HEK293 (cell line): ENCODE data around the gene AGTPBP1.

Source experiments
- GLI2 ChIP-seq: fragments of 450-650 bp; formaldehyde crosslinking; IDR thresholded peaks from 2 replicates; pipeline ENCODE4; 2017; ENCODE audit warnings: missing biosample characterization, missing genetic modification characterization, low read depth, borderline replicate concordance
- MYNN ChIP-seq: fragments of 450-650 bp; formaldehyde crosslinking; IDR thresholded peaks from 2 replicates; pipeline ENCODE4 v1.5.1; 2016; ENCODE audit warnings: missing biosample characterization, missing genetic modification characterization, borderline replicate concordance
- MZF1 ChIP-seq: fragments of 450-650 bp; formaldehyde crosslinking; IDR thresholded peaks from 2 replicates; pipeline ENCODE4 v1.5.1; 2017; ENCODE audit warnings: missing biosample characterization, missing genetic modification characterization, borderline replicate concordance
- PRDM4 ChIP-seq: fragments of 450-650 bp; formaldehyde crosslinking; IDR thresholded peaks from 2 replicates; pipeline ENCODE4 v1.5.1; 2017; ENCODE audit warnings: missing biosample characterization, missing genetic modification characterization
- ZNF16 ChIP-seq: fragments of 450-650 bp; formaldehyde crosslinking; IDR thresholded peaks from 2 replicates; pipeline ENCODE4 v1.5.1; 2016; ENCODE audit warnings: low read depth, missing biosample characterization, missing genetic modification characterization
- ZNF549 ChIP-seq: fragments of 450-650 bp; IDR thresholded peaks from 2 replicates; pipeline ENCODE4 v1.5.1; 2018; ENCODE audit warnings: missing biosample characterization, missing genetic modification characterization, mild to moderate bottlenecking, inconsistent platforms, moderate library complexity
- ZNF600 ChIP-seq: fragments of 450-650 bp; formaldehyde crosslinking; IDR thresholded peaks from 2 replicates; pipeline ENCODE4 v1.5.1; 2016; ENCODE audit warnings: missing biosample characterization, missing genetic modification characterization
- ZNF621 ChIP-seq: fragments of 450-650 bp; formaldehyde crosslinking; IDR thresholded peaks from 2 replicates; pipeline ENCODE4 v1.5.1; 2017; ENCODE audit warnings: missing biosample characterization, missing genetic modification characterization
- ZNF654 ChIP-seq: fragments of 450-650 bp; formaldehyde crosslinking; IDR thresholded peaks from 2 replicates; pipeline ENCODE4 v1.5.1; 2016; ENCODE audit warnings: low read depth, missing biosample characterization, missing genetic modification characterization
- TF ChIP-seq, protein P1 (sequence below): fragments of 450-650 bp; formaldehyde crosslinking; IDR thresholded peaks from 2 replicates; pipeline ENCODE4 v1.5.1; 2016; ENCODE audit warnings: missing biosample characterization, missing genetic modification characterization

DNA sequence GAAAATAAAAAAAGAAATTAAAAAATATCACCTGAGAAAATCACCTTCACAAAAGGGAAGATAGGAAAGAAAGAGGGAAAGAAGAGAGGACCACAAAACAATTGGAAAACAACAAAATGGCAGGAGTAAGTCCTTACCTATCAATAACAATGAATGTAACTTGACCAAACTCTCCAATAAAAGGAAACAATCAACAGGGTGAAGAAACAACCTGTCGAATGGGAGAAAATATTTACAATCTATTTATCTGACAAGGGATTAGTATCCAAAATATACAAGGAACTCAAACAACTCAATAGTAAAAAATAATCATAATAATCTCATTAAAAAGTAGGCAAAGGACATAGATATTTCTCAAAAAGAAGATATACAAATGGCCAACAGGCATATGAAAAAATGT is 135.8 kb downstream of the AGTPBP1 start:
- TF ChIP-seq, protein P1, sequence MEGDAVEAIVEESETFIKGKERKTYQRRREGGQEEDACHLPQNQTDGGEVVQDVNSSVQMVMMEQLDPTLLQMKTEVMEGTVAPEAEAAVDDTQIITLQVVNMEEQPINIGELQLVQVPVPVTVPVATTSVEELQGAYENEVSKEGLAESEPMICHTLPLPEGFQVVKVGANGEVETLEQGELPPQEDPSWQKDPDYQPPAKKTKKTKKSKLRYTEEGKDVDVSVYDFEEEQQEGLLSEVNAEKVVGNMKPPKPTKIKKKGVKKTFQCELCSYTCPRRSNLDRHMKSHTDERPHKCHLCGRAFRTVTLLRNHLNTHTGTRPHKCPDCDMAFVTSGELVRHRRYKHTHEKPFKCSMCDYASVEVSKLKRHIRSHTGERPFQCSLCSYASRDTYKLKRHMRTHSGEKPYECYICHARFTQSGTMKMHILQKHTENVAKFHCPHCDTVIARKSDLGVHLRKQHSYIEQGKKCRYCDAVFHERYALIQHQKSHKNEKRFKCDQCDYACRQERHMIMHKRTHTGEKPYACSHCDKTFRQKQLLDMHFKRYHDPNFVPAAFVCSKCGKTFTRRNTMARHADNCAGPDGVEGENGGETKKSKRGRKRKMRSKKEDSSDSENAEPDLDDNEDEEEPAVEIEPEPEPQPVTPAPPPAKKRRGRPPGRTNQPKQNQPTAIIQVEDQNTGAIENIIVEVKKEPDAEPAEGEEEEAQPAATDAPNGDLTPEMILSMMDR (tag by site-specific recombination) = no peak
- no peak for TF ChIP-seq ZNF549 (tag by site-specific recombination)
- no peak for TF ChIP-seq ZNF600 (tag by site-specific recombination)
- no peak for TF ChIP-seq ZNF621 (tag by site-specific recombination)
- no peak for TF ChIP-seq MYNN (tag by site-specific recombination)
- TF ChIP-seq PRDM4 (tag by site-specific recombination) = no peak
- TF ChIP-seq MZF1 (tag by site-specific recombination) = no peak
- TF ChIP-seq ZNF16 (tag by site-specific recombination) = no peak
- no peak for TF ChIP-seq ZNF654 (tag by site-specific recombination)
- no peak for TF ChIP-seq GLI2 (tag by site-specific recombination)
